ENCODE measurements around the gene EIF4H.

Gene EIF4H

DNA sequence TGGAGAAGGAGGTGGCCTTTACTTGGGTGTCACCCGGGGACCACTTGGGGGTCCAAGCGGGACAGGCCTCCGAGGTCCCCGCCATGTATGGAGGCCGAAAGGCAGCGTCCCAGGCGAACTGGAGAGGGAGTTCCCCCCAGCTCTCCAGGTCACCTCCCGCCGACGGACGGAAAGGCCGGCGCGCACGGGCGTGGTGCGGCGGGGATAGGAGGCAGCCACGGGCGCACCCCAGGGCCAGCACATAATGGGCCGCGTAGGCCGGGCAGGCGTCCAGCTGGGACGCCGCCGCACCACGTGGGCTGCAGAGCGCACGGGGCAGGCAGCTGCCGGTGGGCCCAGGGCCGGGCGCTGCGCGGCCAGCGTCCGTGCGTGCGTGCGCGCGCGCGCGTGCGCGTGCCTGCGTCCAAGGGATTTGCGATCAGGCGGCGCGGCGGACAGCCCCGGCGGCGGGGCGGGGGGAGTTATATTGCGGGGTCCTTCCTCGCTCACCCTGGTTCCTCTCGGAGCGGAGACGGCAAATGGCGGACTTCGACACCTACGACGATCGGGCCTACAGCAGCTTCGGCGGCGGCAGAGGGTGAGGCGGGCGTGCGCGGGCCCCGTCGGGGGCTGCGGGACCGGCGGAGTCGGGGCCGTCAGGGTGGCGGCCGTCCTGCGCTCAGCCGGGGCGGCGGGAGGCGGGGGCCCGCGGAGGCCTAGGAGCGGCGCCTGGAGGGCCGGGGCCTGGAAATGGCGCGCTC is at the start of gene EIF4H:
Gene EIF4H, plus strand, starts transcription at position 491 of the 740 bp plus-strand sequence. Its CDS starts 28 bp downstream, at position 519.
- Histone ChIP-seq H3K27me3 (ENCODE audit: control insufficient read depth, insufficient read depth, low read length) (no peaks in the 10 kb centered on the region), H3K27ac (ENCODE audit: low read depth, low read length) (peak within 1 kb of the TSS; percentile 90), H3K9me3 (ENCODE audit: control insufficient read depth, insufficient read depth, low read depth, low read length) (no peaks in the 10 kb centered on the region), H3K4me1 (ENCODE audit: control insufficient read depth, insufficient read depth, low read length) (peaks cover 29% of the 10 kb centered on the region), H3K36me3 (ENCODE audit: control insufficient read depth, insufficient read depth, low read length) (peaks cover 26% of the 10 kb centered on the region), H3K9ac (ENCODE audit: low read length) (peak within 1 kb of the TSS; percentile 93), H3K4me3 (ENCODE audit: low read depth, low read length) (peak within 1 kb of the TSS; percentile 90)

DNA sequence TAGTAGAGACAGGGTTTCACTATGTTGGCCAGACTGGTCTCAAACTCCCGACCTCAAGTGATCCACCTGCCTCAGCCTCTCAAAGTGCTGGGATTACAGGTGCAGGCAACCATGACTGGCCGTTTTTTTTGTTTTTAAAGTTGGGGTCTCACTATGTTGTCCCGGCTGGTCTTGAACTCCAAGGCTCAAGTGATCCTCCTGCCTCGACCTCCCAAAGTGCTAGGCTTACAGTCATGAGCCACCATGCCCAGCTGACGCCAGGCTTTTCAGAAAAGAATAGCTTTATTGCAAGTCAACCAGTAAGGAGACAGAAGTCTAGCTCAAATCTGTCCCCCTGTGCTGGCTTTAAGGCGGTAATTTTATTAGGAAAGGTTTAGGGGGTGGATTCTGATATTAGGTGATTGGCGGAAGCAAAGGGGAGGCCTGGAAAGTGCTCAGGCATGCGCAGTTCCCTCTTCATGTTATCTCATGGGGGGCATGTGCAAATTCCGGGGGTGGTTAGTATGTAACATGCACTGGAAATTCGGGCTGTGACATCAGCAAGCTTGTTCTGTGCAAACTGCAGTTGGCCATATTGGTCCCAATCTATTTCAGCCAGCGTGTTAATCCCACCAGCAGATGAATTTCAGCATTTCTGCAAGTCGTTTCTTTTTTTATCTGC is 47.8 kb upstream of the EIF4H start:
- Histone ChIP-seq H3K9me3 (ENCODE audit: control insufficient read depth, insufficient read depth, low read depth, low read length) (no peaks in the 10 kb centered on the region), H3K4me3 (ENCODE audit: low read depth, low read length) (no peak overlapping the region), H3K4me1 (ENCODE audit: control insufficient read depth, insufficient read depth, low read length) (no peaks in the 10 kb centered on the region), H3K9ac (ENCODE audit: low read length) (no peak overlapping the region), H3K27me3 (ENCODE audit: control insufficient read depth, insufficient read depth, low read length) (no peaks in the 10 kb centered on the region), H3K27ac (ENCODE audit: low read depth, low read length) (no peak overlapping the region), H3K36me3 (ENCODE audit: control insufficient read depth, insufficient read depth, low read length) (peaks cover 9% of the 10 kb centered on the region)

DNA sequence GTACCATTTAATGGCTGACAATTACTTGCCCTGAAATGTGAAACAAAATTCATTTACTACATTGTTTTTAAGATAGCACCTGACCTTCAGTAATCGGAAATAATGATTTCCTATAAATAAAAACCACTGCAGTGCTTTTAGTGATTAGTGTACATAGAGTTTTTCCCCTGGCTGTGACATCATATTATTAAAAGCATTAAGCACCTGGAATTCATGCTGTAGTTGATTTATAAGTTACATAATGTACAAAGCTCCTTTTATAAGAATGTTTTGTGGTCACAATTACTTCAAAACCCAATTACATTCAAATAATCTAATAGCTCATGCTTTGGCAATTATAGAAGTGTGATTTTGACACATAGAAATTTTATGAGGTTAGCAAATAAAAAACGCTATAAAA is 44.3 kb upstream of the EIF4H start:
- no peak overlapping the region for H3K4me3 ChIP-seq (ENCODE audit: low read depth, low read length)
- peaks cover 10% of the 10 kb centered on the region for H3K4me1 ChIP-seq (ENCODE audit: control insufficient read depth, insufficient read depth, low read length)
- H3K27me3 ChIP-seq (ENCODE audit: control insufficient read depth, insufficient read depth, low read length): no peaks in the 10 kb centered on the region
- no peak overlapping the region for H3K9ac ChIP-seq (ENCODE audit: low read length)
- no peaks in the 10 kb centered on the region for H3K36me3 ChIP-seq (ENCODE audit: control insufficient read depth, insufficient read depth, low read length)
- no peaks in the 10 kb centered on the region for H3K9me3 ChIP-seq (ENCODE audit: control insufficient read depth, insufficient read depth, low read depth, low read length)
- H3K27ac ChIP-seq (ENCODE audit: low read depth, low read length): no peak overlapping the region

- Histone ChIP-seq H3K4me1 (ENCODE audit: control insufficient read depth, insufficient read depth, low read length) (peaks cover 10% of the 10 kb centered on the region), H3K9me3 (ENCODE audit: control insufficient read depth, insufficient read depth, low read depth, low read length) (no peaks in the 10 kb centered on the region), H3K27ac (ENCODE audit: low read depth, low read length) (no peak overlapping the region)
Measured at GRCh38 chr7:74130518-74130917, 43.6 kb upstream of the EIF4H start.

GRCh38 chr7:74134117-74134620 is 40.0 kb upstream of the EIF4H start:
- peak overlapping the region; percentile 59 for H3K9ac ChIP-seq (ENCODE audit: low read length)

More at GRCh38 chr7:74130518-74130917, 43.6 kb upstream of the EIF4H start:
- H3K4me3 ChIP-seq (ENCODE audit: low read depth, low read length): no peak overlapping the region
- H3K36me3 ChIP-seq (ENCODE audit: control insufficient read depth, insufficient read depth, low read length): no peaks in the 10 kb centered on the region
- H3K27me3 ChIP-seq (ENCODE audit: control insufficient read depth, insufficient read depth, low read length): no peaks in the 10 kb centered on the region
- no peak overlapping the region for H3K9ac ChIP-seq (ENCODE audit: low read length)

GRCh38 chr7:74138334-74138867 is 35.8 kb upstream of the EIF4H start:
- Histone ChIP-seq H3K27me3 (ENCODE audit: control insufficient read depth, insufficient read depth, low read length) (no peaks in the 10 kb centered on the region), H3K9ac (ENCODE audit: low read length) (no peak overlapping the region), H3K4me1 (ENCODE audit: control insufficient read depth, insufficient read depth, low read length) (peaks cover 27% of the 10 kb centered on the region), H3K27ac (ENCODE audit: low read depth, low read length) (peak overlapping the region; percentile 36; the same call in 1 of the 2 replicates), H3K9me3 (ENCODE audit: control insufficient read depth, insufficient read depth, low read depth, low read length) (no peaks in the 10 kb centered on the region), H3K36me3 (ENCODE audit: control insufficient read depth, insufficient read depth, low read length) (no peaks in the 10 kb centered on the region), H3K4me3 (ENCODE audit: low read depth, low read length) (peak overlapping the region; percentile 41)

More at GRCh38 chr7:74134117-74134620, 40.0 kb upstream of the EIF4H start:
- no peaks in the 10 kb centered on the region for H3K27me3 ChIP-seq (ENCODE audit: control insufficient read depth, insufficient read depth, low read length)
- H3K9me3 ChIP-seq (ENCODE audit: control insufficient read depth, insufficient read depth, low read depth, low read length): no peaks in the 10 kb centered on the region
- H3K36me3 ChIP-seq (ENCODE audit: control insufficient read depth, insufficient read depth, low read length): no peaks in the 10 kb centered on the region
- H3K27ac ChIP-seq (ENCODE audit: low read depth, low read length): no peak overlapping the region
- H3K4me3 ChIP-seq (ENCODE audit: low read depth, low read length): no peak overlapping the region
- H3K4me1 ChIP-seq (ENCODE audit: control insufficient read depth, insufficient read depth, low read length): peaks cover 16% of the 10 kb centered on the region

- Histone ChIP-seq H3K4me3 (ENCODE audit: low read depth, low read length) (peak overlapping the region; percentile 41), H3K4me1 (ENCODE audit: control insufficient read depth, insufficient read depth, low read length) (peaks cover 23% of the 10 kb centered on the region), H3K9ac (ENCODE audit: low read length) (peak overlapping the region; percentile 64), H3K36me3 (ENCODE audit: control insufficient read depth, insufficient read depth, low read length) (no peaks in the 10 kb centered on the region), H3K27me3 (ENCODE audit: control insufficient read depth, insufficient read depth, low read length) (no peaks in the 10 kb centered on the region), H3K27ac (ENCODE audit: low read depth, low read length) (peak overlapping the region; percentile 35; the same call in 1 of the 2 replicates), H3K9me3 (ENCODE audit: control insufficient read depth, insufficient read depth, low read depth, low read length) (peaks cover 1% of the 10 kb centered on the region; the same call in 1 of the 2 replicates)
Measured at GRCh38 chr7:74138945-74139843, 35.0 kb upstream of the EIF4H start.

GRCh38 chr7:74141705-74142104 is 32.5 kb upstream of the EIF4H start:
- peak overlapping the region; percentile 51; the same call in 1 of the 2 replicates for H3K27ac ChIP-seq (ENCODE audit: low read depth, low read length)
- peaks cover 21% of the 10 kb centered on the region for H3K4me1 ChIP-seq (ENCODE audit: control insufficient read depth, insufficient read depth, low read length)
- H3K27me3 ChIP-seq (ENCODE audit: control insufficient read depth, insufficient read depth, low read length): no peaks in the 10 kb centered on the region
- no peaks in the 10 kb centered on the region for H3K36me3 ChIP-seq (ENCODE audit: control insufficient read depth, insufficient read depth, low read length)
- no peak overlapping the region for H3K9ac ChIP-seq (ENCODE audit: low read length)
- no peak overlapping the region for H3K4me3 ChIP-seq (ENCODE audit: low read depth, low read length)
- peaks cover 12% of the 10 kb centered on the region for H3K9me3 ChIP-seq (ENCODE audit: control insufficient read depth, insufficient read depth, low read depth, low read length)

DNA sequence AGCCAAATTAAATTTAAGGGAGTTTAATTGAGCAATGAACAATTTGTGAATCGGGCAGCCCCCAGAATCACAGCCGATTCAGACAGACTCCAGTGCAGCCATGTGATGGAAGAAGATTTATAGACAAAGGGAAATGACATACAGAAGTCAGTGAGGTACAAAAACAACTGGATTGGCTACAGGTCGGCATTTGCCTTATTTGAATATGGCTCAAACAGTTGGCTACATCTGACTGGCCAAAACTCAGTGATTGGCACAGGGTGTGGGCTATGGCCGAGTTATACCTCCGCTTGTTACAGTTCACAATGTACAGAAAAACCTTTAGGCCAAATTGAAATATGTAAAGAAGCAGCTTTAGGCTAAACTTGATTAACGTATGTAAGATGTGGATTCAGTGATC is 30.8 kb upstream of the EIF4H start:
- Histone ChIP-seq H3K27ac (ENCODE audit: low read depth, low read length) (no peak overlapping the region), H3K4me1 (ENCODE audit: control insufficient read depth, insufficient read depth, low read length) (peaks cover 17% of the 10 kb centered on the region), H3K9ac (ENCODE audit: low read length) (no peak overlapping the region), H3K4me3 (ENCODE audit: low read depth, low read length) (no peak overlapping the region), H3K27me3 (ENCODE audit: control insufficient read depth, insufficient read depth, low read length) (no peaks in the 10 kb centered on the region), H3K9me3 (ENCODE audit: control insufficient read depth, insufficient read depth, low read depth, low read length) (peaks cover 12% of the 10 kb centered on the region), H3K36me3 (ENCODE audit: control insufficient read depth, insufficient read depth, low read length) (no peaks in the 10 kb centered on the region)

DNA sequence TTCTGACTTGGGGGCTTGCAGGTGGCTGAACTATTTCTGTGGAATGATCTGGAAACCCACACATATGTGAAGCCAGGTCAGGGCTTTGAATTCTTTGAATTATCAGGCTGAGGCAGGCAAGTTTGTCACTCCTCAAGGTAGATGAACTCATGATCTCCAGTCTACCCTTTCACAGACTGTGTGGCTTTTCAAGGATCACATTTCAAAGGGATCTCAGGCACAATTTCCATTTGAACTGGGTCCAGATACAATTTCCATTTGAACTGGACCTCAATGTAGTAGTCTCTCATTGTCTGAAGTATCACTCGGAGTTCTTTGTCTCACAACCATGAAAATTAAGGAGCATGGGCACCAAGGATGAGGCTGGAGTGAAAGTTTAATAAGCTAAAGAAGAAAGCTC is 25.7 kb upstream of the EIF4H start:
- H3K9ac ChIP-seq (ENCODE audit: low read length): no peak overlapping the region
- no peak overlapping the region for H3K27ac ChIP-seq (ENCODE audit: low read depth, low read length)
- H3K36me3 ChIP-seq (ENCODE audit: control insufficient read depth, insufficient read depth, low read length): no peaks in the 10 kb centered on the region
- H3K4me1 ChIP-seq (ENCODE audit: control insufficient read depth, insufficient read depth, low read length): no peaks in the 10 kb centered on the region
- H3K27me3 ChIP-seq (ENCODE audit: control insufficient read depth, insufficient read depth, low read length): no peaks in the 10 kb centered on the region
- H3K4me3 ChIP-seq (ENCODE audit: low read depth, low read length): no peak overlapping the region
- H3K9me3 ChIP-seq (ENCODE audit: control insufficient read depth, insufficient read depth, low read depth, low read length): peaks cover 14% of the 10 kb centered on the region

Data from HUES6 (cell line).